WTC11 (cell line): ENCODE measurements around the gene PSEN1. TPM values are rescaled to one million over a fixed set of nuclear protein-coding genes. Genes with fewer than 3 reads are reported as not detected.

Experiments used
- ATAC-seq: fragments of 200-7000 bp; cut with Tn5 transposase; 2 replicates; pipeline ENCODE4 v1.10.0; 2021; ENCODE audit warnings: mild to moderate bottlenecking, moderate library complexity
- CTCF ChIA-PET: fragments of 300-600 bp; sonication (Branson Sonifier 250); formaldehyde crosslinking; loops from one replicate; lab custom pipeline; 2021; ENCODE audit warnings: antibody characterized with exemption; lab: Charles Lee
- POLR2A ChIA-PET: fragments of 350-600 bp; sonication (Branson Sonifier 250); formaldehyde crosslinking; loops from one replicate; lab custom pipeline; 2021; ENCODE audit warnings: antibody characterized with exemption; lab: Charles Lee
- DNase-seq: peaks from one replicate; pipeline ENCODE4 v3.0.0; 2021; ENCODE audit warnings: low spot score
- H3K27ac Mint-ChIP-seq: 2 replicates; pipeline ENCODE4 v1.8.0; 2021; ENCODE audit warnings: mixed read lengths
- H3K27me3 Mint-ChIP-seq: 2 replicates; pipeline ENCODE4 v1.8.0; 2021; ENCODE audit warnings: low read depth, mild to moderate bottlenecking, moderate library complexity, mixed read lengths
- H3K36me3 Mint-ChIP-seq: 2 replicates; pipeline ENCODE4 v1.8.0; 2021; ENCODE audit warnings: mixed read lengths
- H3K4me1 Mint-ChIP-seq: 2 replicates; pipeline ENCODE4 v1.8.0; 2022; ENCODE audit warnings: mixed read lengths
- H3K4me3 Mint-ChIP-seq: 2 replicates; pipeline ENCODE4 v1.8.0; 2021; ENCODE audit warnings: mild to moderate bottlenecking, moderate library complexity, mixed read lengths
- H3K9me3 Mint-ChIP-seq: 2 replicates; pipeline ENCODE4 v1.8.0; 2021; ENCODE audit warnings: mixed read lengths
- CREM ChIP-seq: sonication (generic); formaldehyde crosslinking; IDR thresholded peaks from 2 replicates; pipeline ENCODE4 v1.8.1; 2022; ENCODE audit warnings: mild to moderate bottlenecking, missing genetic modification reagents, moderate library complexity
- FOXP1 ChIP-seq: sonication (generic); formaldehyde crosslinking; IDR thresholded peaks from 2 replicates; pipeline ENCODE4 v1.8.0; 2022; ENCODE audit warnings: missing genetic modification reagents, mild to moderate bottlenecking, moderate library complexity, borderline replicate concordance
- JAZF1 ChIP-seq: fragments of 250-450 bp; sonication (Bioruptor Pico); IDR thresholded peaks from 2 replicates; pipeline ENCODE4 v1.9.0; 2021; ENCODE audit warnings: moderate library complexity, mild to moderate bottlenecking, inconsistent platforms
- MXD4 ChIP-seq: fragments of 250-450 bp; sonication (Bioruptor Pico); IDR thresholded peaks from 2 replicates; pipeline ENCODE4 v1.8.0; 2021; ENCODE audit warnings: mild to moderate bottlenecking, moderate library complexity, borderline replicate concordance
- NFATC4 ChIP-seq: fragments of 250-450 bp; sonication (Bioruptor Pico); IDR thresholded peaks from 2 replicates; pipeline ENCODE4 v1.9.0; 2021; ENCODE audit warnings: mild to moderate bottlenecking
- PRRX2 ChIP-seq: fragments of 250-450 bp; sonication (Bioruptor Pico); IDR thresholded peaks from 2 replicates; pipeline ENCODE4 v1.8.0; 2021; ENCODE audit warnings: mild to moderate bottlenecking
- RELA ChIP-seq: sonication (generic); formaldehyde crosslinking; IDR thresholded peaks from 2 replicates; pipeline ENCODE4 v1.8.1; 2022; ENCODE audit warnings: missing genetic modification reagents, mild to moderate bottlenecking, borderline replicate concordance
- SMAD4 ChIP-seq: sonication (generic); formaldehyde crosslinking; IDR thresholded peaks from 2 replicates; pipeline ENCODE4 v1.8.0; 2022; ENCODE audit warnings: mild to moderate bottlenecking, missing genetic modification reagents
- TEAD1 ChIP-seq: sonication (generic); formaldehyde crosslinking; IDR thresholded peaks from 2 replicates; pipeline ENCODE4 v1.8.0; 2022; ENCODE audit warnings: mild to moderate bottlenecking, missing genetic modification reagents
- TP53 ChIP-seq: sonication (generic); formaldehyde crosslinking; IDR thresholded peaks from 2 replicates; pipeline ENCODE4 v1.8.1; 2023; ENCODE audit warnings: mild to moderate bottlenecking, missing genetic modification reagents
- ZNF138 ChIP-seq: sonication (generic); formaldehyde crosslinking; conservative IDR thresholded peaks from 2 replicates; pipeline ENCODE4 v1.8.1; 2022; ENCODE audit warnings: mild to moderate bottlenecking, moderate library complexity, missing genetic modification reagents
- total RNA-seq: library from RNA; stranded (reverse); gene quantifications from 3 replicates; pipeline ENCODE4 v1.2.3, GENCODE V29; 2021
- TF ChIP-seq, protein P1 (sequence below): sonication (generic); formaldehyde crosslinking; IDR thresholded peaks from 2 replicates; pipeline ENCODE4 v1.8.1; 2023; ENCODE audit warnings: mild to moderate bottlenecking, missing genetic modification reagents, moderate library complexity
- TF ChIP-seq, protein P2 (sequence below): sonication (generic); formaldehyde crosslinking; IDR thresholded peaks from 2 replicates; pipeline ENCODE4 v1.8.0; 2022; ENCODE audit warnings: mild to moderate bottlenecking, missing genetic modification reagents
- TF ChIP-seq, protein P3 (sequence below): sonication (generic); formaldehyde crosslinking; IDR thresholded peaks from 2 replicates; pipeline ENCODE4 v1.8.0; 2023; ENCODE audit warnings: mild to moderate bottlenecking, missing genetic modification reagents
- TF ChIP-seq, protein P4 (sequence below): sonication (generic); formaldehyde crosslinking; IDR thresholded peaks from 2 replicates; pipeline ENCODE4 v1.8.1; 2022; ENCODE audit warnings: low read depth, mild to moderate bottlenecking, moderate library complexity, missing genetic modification reagents, borderline replicate concordance
- TF ChIP-seq, protein P5 (sequence below): sonication (generic); formaldehyde crosslinking; IDR thresholded peaks from 2 replicates; pipeline ENCODE4 v1.8.1; 2023; ENCODE audit warnings: mild to moderate bottlenecking, missing genetic modification reagents
- TF ChIP-seq, protein P6 (sequence below): fragments of 250-450 bp; sonication (Bioruptor Pico); IDR thresholded peaks from 2 replicates; pipeline ENCODE4 v2.1.2; 2022; ENCODE audit warnings: mild to moderate bottlenecking, moderate library complexity
- TF ChIP-seq, protein P7 (sequence below): sonication (generic); formaldehyde crosslinking; IDR thresholded peaks from 2 replicates; pipeline ENCODE4 v1.8.0; 2023; ENCODE audit warnings: missing genetic modification reagents
- TF ChIP-seq, protein P8 (sequence below): sonication (generic); formaldehyde crosslinking; IDR thresholded peaks from 2 replicates; pipeline ENCODE4 v1.8.0; 2022; ENCODE audit warnings: mild to moderate bottlenecking, missing genetic modification reagents
- TF ChIP-seq, protein P9 (sequence below): sonication (generic); formaldehyde crosslinking; conservative IDR thresholded peaks from 2 replicates; pipeline ENCODE4 v1.8.1; 2023; ENCODE audit warnings: mild to moderate bottlenecking, low read depth, missing genetic modification reagents, moderate library complexity

PSEN1 gene
- total RNA-seq, 1 experiment from 2014 or later = 26.6 TPM

DNA sequence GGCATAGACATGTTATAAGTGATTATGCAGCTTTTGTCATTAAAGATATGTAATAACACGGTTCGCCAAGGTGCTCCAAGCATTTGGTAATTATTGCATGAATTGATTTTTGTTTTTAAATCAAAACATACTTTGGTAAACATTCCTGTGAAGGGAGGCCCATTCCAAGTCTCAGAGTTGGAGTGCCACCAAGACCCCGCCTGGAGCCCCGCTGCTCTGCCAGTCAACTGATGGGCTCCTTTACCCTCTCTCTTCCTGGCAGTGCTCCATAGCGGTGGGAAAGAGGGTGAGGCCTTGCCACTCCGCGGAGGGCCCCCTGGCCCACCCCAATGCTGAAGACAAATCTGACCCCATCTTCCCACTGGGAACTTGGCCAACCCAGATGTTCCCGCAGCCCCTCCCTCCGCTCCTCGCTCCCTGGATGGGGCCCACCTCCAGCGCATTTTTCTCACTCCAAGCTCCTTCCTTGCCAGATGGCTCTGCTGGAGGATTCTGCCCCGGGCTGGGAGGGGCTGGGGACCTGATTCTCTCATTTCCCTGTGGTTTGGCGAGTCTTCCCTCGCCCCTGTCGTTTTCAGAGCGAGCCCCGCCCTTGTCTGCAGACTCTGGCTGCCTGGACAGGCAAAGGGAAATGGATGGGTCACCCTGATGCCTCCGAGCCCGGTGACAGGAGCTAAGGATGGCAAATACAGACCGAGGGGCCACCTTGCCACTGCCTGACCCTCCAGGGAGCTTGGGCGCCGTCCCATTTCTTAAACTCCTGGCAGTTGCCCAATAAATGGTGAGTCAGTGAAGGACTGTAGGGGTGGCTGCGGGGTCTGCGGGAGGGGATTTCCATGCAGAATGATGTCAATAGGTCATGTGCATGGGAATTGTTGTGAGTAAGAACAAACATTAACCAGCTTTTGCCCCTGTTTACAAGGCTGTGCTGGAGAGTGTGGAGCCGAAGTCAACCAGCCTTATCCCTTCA lies 91.8 kb downstream of the PSEN1 start (continued):
- TF ChIP-seq, protein P1, sequence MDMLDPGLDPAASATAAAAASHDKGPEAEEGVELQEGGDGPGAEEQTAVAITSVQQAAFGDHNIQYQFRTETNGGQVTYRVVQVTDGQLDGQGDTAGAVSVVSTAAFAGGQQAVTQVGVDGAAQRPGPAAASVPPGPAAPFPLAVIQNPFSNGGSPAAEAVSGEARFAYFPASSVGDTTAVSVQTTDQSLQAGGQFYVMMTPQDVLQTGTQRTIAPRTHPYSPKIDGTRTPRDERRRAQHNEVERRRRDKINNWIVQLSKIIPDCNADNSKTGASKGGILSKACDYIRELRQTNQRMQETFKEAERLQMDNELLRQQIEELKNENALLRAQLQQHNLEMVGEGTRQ (CRISPR knock-in tag) = no peak
- TF ChIP-seq PRRX2 (no peak), TEAD1 (CRISPR knock-in tag) (no peak), NFATC4 (no peak), FOXP1 (no peak), CREM (CRISPR knock-in tag) (no peak), MXD4 (CRISPR knock-in tag) (no peak)
- TF ChIP-seq, protein P2, sequence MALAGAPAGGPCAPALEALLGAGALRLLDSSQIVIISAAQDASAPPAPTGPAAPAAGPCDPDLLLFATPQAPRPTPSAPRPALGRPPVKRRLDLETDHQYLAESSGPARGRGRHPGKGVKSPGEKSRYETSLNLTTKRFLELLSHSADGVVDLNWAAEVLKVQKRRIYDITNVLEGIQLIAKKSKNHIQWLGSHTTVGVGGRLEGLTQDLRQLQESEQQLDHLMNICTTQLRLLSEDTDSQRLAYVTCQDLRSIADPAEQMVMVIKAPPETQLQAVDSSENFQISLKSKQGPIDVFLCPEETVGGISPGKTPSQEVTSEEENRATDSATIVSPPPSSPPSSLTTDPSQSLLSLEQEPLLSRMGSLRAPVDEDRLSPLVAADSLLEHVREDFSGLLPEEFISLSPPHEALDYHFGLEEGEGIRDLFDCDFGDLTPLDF (CRISPR knock-in tag) = no peak
- TF ChIP-seq, protein P3, sequence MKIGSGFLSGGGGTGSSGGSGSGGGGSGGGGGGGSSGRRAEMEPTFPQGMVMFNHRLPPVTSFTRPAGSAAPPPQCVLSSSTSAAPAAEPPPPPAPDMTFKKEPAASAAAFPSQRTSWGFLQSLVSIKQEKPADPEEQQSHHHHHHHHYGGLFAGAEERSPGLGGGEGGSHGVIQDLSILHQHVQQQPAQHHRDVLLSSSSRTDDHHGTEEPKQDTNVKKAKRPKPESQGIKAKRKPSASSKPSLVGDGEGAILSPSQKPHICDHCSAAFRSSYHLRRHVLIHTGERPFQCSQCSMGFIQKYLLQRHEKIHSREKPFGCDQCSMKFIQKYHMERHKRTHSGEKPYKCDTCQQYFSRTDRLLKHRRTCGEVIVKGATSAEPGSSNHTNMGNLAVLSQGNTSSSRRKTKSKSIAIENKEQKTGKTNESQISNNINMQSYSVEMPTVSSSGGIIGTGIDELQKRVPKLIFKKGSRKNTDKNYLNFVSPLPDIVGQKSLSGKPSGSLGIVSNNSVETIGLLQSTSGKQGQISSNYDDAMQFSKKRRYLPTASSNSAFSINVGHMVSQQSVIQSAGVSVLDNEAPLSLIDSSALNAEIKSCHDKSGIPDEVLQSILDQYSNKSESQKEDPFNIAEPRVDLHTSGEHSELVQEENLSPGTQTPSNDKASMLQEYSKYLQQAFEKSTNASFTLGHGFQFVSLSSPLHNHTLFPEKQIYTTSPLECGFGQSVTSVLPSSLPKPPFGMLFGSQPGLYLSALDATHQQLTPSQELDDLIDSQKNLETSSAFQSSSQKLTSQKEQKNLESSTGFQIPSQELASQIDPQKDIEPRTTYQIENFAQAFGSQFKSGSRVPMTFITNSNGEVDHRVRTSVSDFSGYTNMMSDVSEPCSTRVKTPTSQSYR (CRISPR knock-in tag) = no peak
- TF ChIP-seq, protein P4, sequence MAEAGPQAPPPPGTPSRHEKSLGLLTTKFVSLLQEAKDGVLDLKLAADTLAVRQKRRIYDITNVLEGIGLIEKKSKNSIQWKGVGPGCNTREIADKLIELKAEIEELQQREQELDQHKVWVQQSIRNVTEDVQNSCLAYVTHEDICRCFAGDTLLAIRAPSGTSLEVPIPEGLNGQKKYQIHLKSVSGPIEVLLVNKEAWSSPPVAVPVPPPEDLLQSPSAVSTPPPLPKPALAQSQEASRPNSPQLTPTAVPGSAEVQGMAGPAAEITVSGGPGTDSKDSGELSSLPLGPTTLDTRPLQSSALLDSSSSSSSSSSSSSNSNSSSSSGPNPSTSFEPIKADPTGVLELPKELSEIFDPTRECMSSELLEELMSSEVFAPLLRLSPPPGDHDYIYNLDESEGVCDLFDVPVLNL (CRISPR knock-in tag) = no peak
- TF ChIP-seq, protein P5, sequence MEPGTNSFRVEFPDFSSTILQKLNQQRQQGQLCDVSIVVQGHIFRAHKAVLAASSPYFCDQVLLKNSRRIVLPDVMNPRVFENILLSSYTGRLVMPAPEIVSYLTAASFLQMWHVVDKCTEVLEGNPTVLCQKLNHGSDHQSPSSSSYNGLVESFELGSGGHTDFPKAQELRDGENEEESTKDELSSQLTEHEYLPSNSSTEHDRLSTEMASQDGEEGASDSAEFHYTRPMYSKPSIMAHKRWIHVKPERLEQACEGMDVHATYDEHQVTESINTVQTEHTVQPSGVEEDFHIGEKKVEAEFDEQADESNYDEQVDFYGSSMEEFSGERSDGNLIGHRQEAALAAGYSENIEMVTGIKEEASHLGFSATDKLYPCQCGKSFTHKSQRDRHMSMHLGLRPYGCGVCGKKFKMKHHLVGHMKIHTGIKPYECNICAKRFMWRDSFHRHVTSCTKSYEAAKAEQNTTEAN (CRISPR knock-in tag) = no peak

DNA sequence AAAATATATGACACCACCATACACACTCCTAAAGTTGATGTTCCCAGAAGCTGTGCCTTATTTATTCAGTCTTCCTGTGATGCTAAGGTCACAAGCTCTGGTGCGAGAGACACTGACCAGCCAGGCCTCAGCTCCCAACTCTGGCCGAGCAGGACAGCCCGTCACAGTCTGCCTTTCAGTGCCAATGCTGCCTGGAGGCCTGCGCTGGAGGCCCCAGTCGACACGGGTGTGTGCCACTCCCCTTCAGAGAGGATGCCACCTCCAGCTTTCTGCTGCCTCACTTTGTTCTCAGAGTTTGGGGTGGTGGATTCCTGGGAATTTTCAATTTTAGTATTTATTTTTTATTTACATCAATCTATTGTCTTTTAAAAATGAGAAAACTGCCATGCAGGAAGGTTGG lies 93.7 kb downstream of the PSEN1 start:
- Mint-ChIP-seq H3K9me3 (no peaks in the 10 kb centered on the region), H3K27ac (no peak overlapping the region), H3K27me3 (peaks cover 11% of the 10 kb centered on the region), H3K36me3 (no peaks in the 10 kb centered on the region), H3K4me1 (peaks cover 41% of the 10 kb centered on the region), H3K4me3 (no peak overlapping the region)
- CTCF ChIA-PET = interaction anchor here (0.6 to 1.2 kb wide), 4 partner anchors 11 to 871 kb away, joined by 3 to 6 read pairs (median 4); no protein-coding TSS in a partner anchor
- POLR2A ChIA-PET = no interaction called here
- ATAC-seq (no peak), DNase-seq (no peak)
- TF ChIP-seq RELA (CRISPR knock-in tag) = no peak
- TF ChIP-seq ZNF138 = no peak
- TF ChIP-seq, protein P6, sequence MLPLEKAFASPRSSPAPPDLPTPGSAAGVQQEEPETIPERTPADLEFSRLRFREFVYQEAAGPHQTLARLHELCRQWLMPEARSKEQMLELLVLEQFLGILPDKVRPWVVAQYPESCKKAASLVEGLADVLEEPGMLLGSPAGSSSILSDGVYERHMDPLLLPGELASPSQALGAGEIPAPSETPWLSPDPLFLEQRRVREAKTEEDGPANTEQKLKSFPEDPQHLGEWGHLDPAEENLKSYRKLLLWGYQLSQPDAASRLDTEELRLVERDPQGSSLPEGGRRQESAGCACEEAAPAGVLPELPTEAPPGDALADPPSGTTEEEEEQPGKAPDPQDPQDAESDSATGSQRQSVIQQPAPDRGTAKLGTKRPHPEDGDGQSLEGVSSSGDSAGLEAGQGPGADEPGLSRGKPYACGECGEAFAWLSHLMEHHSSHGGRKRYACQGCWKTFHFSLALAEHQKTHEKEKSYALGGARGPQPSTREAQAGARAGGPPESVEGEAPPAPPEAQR = no peak
- TF ChIP-seq, protein P7, sequence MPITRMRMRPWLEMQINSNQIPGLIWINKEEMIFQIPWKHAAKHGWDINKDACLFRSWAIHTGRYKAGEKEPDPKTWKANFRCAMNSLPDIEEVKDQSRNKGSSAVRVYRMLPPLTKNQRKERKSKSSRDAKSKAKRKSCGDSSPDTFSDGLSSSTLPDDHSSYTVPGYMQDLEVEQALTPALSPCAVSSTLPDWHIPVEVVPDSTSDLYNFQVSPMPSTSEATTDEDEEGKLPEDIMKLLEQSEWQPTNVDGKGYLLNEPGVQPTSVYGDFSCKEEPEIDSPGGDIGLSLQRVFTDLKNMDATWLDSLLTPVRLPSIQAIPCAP (CRISPR knock-in tag) = no peak
- no peak for TF ChIP-seq JAZF1 (CRISPR knock-in tag)
- TF ChIP-seq, protein P8, sequence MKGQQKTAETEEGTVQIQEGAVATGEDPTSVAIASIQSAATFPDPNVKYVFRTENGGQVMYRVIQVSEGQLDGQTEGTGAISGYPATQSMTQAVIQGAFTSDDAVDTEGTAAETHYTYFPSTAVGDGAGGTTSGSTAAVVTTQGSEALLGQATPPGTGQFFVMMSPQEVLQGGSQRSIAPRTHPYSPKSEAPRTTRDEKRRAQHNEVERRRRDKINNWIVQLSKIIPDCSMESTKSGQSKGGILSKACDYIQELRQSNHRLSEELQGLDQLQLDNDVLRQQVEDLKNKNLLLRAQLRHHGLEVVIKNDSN (CRISPR knock-in tag) = no peak
- no peak for TF ChIP-seq TP53 (CRISPR knock-in tag)
- no peak for TF ChIP-seq SMAD4 (CRISPR knock-in tag)
- TF ChIP-seq, protein P9, sequence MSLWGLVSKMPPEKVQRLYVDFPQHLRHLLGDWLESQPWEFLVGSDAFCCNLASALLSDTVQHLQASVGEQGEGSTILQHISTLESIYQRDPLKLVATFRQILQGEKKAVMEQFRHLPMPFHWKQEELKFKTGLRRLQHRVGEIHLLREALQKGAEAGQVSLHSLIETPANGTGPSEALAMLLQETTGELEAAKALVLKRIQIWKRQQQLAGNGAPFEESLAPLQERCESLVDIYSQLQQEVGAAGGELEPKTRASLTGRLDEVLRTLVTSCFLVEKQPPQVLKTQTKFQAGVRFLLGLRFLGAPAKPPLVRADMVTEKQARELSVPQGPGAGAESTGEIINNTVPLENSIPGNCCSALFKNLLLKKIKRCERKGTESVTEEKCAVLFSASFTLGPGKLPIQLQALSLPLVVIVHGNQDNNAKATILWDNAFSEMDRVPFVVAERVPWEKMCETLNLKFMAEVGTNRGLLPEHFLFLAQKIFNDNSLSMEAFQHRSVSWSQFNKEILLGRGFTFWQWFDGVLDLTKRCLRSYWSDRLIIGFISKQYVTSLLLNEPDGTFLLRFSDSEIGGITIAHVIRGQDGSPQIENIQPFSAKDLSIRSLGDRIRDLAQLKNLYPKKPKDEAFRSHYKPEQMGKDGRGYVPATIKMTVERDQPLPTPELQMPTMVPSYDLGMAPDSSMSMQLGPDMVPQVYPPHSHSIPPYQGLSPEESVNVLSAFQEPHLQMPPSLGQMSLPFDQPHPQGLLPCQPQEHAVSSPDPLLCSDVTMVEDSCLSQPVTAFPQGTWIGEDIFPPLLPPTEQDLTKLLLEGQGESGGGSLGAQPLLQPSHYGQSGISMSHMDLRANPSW (CRISPR knock-in tag) = no peak
